HG03520 (cell line): Measurements from ENCODE around the gene HDAC9.
"Not testable (repeated sequence)": the region's sequence is repeated elsewhere in the genome, so short reads cannot be mapped to it uniquely, and the experiment has no call there.

Source experiments
- ATAC-seq: cut with Tn5 transposase; IDR thresholded peaks from one replicate; pipeline ENCODE4 v1.9.1; 2021; ENCODE audit warnings: mild to moderate bottlenecking, moderate library complexity; ENCODE audit not compliant: unreplicated experiment

Gene HDAC9

GRCh38 chr7:18995811-18996426, 500.4 kb downstream of the HDAC9 start:
- no peak for ATAC-seq

GRCh38 chr7:18996583-18996982, 501.0 kb downstream of the HDAC9 start:
- ATAC-seq: no peak

- ATAC-seq: no peak
Observed at GRCh38 chr7:18997477-18998150, 502.1 kb downstream of the HDAC9 start.

- ATAC-seq: no peak
Observed at GRCh38 chr7:19000410-19000809, 504.9 kb downstream of the HDAC9 start.

GRCh38 chr7:19001854-19002253, 506.3 kb downstream of the HDAC9 start:
- ATAC-seq: no peak

GRCh38 chr7:19009241-19009935, 513.8 kb downstream of the HDAC9 start:
- no peak for ATAC-seq

- ATAC-seq: no peak
Observed at GRCh38 chr7:19009936-19010280, 514.4 kb downstream of the HDAC9 start.

- ATAC-seq: no peak
Observed at GRCh38 chr7:19011212-19011611, 515.7 kb downstream of the HDAC9 start.

GRCh38 chr7:19015098-19015497, 519.5 kb downstream of the HDAC9 start:
- no peak for ATAC-seq

GRCh38 chr7:19016140-19016539, 520.6 kb downstream of the HDAC9 start:
- ATAC-seq: no peak

- ATAC-seq: no peak
Observed at GRCh38 chr7:19017374-19017773, 521.8 kb downstream of the HDAC9 start.

- ATAC-seq: no peak
Observed at GRCh38 chr7:19020062-19020461, 524.5 kb downstream of the HDAC9 start.

- no peak for ATAC-seq
Observed at GRCh38 chr7:19020711-19021110, 525.2 kb downstream of the HDAC9 start.

GRCh38 chr7:19023477-19023876, 527.9 kb downstream of the HDAC9 start:
- no peak for ATAC-seq

GRCh38 chr7:19024261-19024660, 528.7 kb downstream of the HDAC9 start:
- no peak for ATAC-seq

- no peak for ATAC-seq
Observed at GRCh38 chr7:19026888-19027287, 531.3 kb downstream of the HDAC9 start.

GRCh38 chr7:19030281-19030680, 534.7 kb downstream of the HDAC9 start:
- ATAC-seq: no peak

GRCh38 chr7:19032942-19033341, 537.4 kb downstream of the HDAC9 start:
- not testable (repeated sequence) for ATAC-seq

GRCh38 chr7:19051767-19052375, 556.3 kb downstream of the HDAC9 start:
- ATAC-seq: peak; percentile 87
